Fibroblast of lung (primary cell): ENCODE measurements around the gene MIEF2.

Experiments
- EZH2 ChIP-seq: IDR thresholded peaks from 2 replicates; pipeline ENCODE4 v1.5.1; 2012; ENCODE audit warnings: low read length, control low read depth, mild to moderate bottlenecking; ENCODE audit errors: missing control alignments
- TF ChIP-seq, protein P1 (sequence below), 2 donors: IDR thresholded peaks in 1 of 2; conservative IDR thresholded peaks in 1 of 2; 1 replicate in 1 of 2; 2 replicates in 1 of 2; pipeline ENCODE4 v1.5.1; 2011 to 2012; ENCODE audit warnings: low read length in 2 of 2, control low read depth in 1 of 2, inconsistent platforms in 1 of 2, low read depth in 1 of 2, mild to moderate bottlenecking in 1 of 2

DNA sequence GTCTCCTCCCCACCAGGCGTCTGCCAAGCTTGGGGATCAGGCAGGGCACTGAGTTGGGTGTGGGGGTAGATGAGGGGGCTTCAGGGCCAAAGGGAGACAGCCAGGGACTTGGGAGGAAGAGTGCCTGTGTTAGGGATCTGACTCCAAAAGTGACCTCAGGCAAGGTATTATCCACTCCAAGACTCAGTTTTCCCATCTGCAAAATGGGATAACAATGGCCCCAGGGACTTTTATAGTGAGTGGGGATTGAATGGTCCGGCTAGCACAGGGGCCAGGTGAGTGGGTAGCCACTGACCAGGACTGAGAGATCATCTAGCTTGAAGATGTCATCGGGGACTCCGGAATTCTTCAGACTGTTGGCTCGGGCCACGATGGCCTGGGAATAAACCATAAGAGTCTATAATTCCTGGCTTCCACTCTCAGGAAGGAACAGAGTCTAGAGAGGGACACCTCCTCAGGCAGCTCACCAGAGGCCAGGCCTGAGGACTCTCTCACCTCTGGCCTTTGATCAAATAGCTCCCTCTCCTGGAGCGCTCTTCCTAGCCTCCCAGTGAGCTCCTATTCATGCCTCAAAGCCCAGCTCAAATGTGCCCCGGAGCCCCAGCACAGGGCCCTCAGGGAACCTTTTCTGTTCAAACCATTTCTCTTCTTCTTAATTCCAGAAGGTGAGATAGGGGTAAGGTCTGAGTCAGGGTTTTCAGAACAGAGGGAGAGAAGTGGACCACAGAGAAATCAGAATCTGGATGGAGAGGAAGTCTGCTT lies 5.4 kb upstream of the MIEF2 start:
- TF ChIP-seq, protein P1, sequence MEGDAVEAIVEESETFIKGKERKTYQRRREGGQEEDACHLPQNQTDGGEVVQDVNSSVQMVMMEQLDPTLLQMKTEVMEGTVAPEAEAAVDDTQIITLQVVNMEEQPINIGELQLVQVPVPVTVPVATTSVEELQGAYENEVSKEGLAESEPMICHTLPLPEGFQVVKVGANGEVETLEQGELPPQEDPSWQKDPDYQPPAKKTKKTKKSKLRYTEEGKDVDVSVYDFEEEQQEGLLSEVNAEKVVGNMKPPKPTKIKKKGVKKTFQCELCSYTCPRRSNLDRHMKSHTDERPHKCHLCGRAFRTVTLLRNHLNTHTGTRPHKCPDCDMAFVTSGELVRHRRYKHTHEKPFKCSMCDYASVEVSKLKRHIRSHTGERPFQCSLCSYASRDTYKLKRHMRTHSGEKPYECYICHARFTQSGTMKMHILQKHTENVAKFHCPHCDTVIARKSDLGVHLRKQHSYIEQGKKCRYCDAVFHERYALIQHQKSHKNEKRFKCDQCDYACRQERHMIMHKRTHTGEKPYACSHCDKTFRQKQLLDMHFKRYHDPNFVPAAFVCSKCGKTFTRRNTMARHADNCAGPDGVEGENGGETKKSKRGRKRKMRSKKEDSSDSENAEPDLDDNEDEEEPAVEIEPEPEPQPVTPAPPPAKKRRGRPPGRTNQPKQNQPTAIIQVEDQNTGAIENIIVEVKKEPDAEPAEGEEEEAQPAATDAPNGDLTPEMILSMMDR (conservative IDR thresholded peaks at IDR 0.05 in 1 of 2, IDR thresholded peaks at IDR 0.05 in 1 of 2; ENCODE audit: low read depth in 1 of 2, low read length in 2 of 2) = no peak
- TF ChIP-seq EZH2 = no peak
